HL-60 (cell line): ENCODE data around the gene MESD.

Experiments used
- CTCF ChIP-seq: IDR thresholded peaks from one replicate; pipeline ENCODE4 v1.5.1; 2011; ENCODE audit warnings: low read length, control low read depth, inconsistent platforms; ENCODE audit not compliant: insufficient read depth
- POLR2AphosphoS5 ChIP-seq: IDR thresholded peaks from 2 replicates; pipeline ENCODE4 v1.6.1; 2012; ENCODE audit warnings: low read depth
- REST ChIP-seq: IDR thresholded peaks from 2 replicates; pipeline ENCODE4 v1.6.1; 2012; ENCODE audit warnings: low read depth; ENCODE audit not compliant: insufficient replicate concordance

GRCh38 chr15:81038975-81039607, 49.5 kb upstream of the MESD start:
- TF ChIP-seq REST: no peak
- TF ChIP-seq CTCF: no peak
- no peak for TF ChIP-seq POLR2AphosphoS5
